DND-41 (cell line): Measurements from ENCODE around the gene FAM180A.

Source experiments
- ATAC-seq: fragments of 200-7000 bp; cut with Tn5 transposase; 3 replicates; pipeline ENCODE4 v1.9.1; 2021; ENCODE audit warnings: low read depth; ENCODE audit not compliant: insufficient read depth
- DNase-seq: peaks from one replicate; pipeline ENCODE4 v3.0.0-alpha.2; 2020
- H2AFZ ChIP-seq: 2 replicates; pipeline ENCODE4 v1.6.0; 2012; ENCODE audit warnings: low read depth, low read length
- H3K27ac ChIP-seq: 2 replicates; pipeline ENCODE4 v1.5.1; 2012; ENCODE audit warnings: low read length, inconsistent platforms
- H3K27me3 ChIP-seq: fragments of 200-600 bp; sonication (generic); 2 replicates; pipeline ENCODE4 v1.6.0; 2012; ENCODE audit warnings: low read length, mild to moderate bottlenecking, inconsistent platforms; ENCODE audit not compliant: insufficient read depth, poor library complexity
- H3K36me3 ChIP-seq: 2 replicates; pipeline ENCODE4 v1.5.1; 2012; ENCODE audit warnings: low read length, inconsistent platforms; ENCODE audit not compliant: insufficient read depth
- H3K4me1 ChIP-seq: 2 replicates; pipeline ENCODE4 v1.5.1; 2012; ENCODE audit warnings: mild to moderate bottlenecking, low read length; ENCODE audit not compliant: insufficient read depth
- H3K4me2 ChIP-seq: 2 replicates; pipeline ENCODE4 v1.6.0; 2012; ENCODE audit warnings: mild to moderate bottlenecking, moderate library complexity, low read length, inconsistent platforms; ENCODE audit not compliant: insufficient read depth
- H3K4me3 ChIP-seq, 2 experiments: fragments of 200-600 bp in 1 of 2; shearing (Covaris generic) in 1 of 2; 2 replicates each; pipeline ENCODE4 v1.5.1; 2012 to 2016; ENCODE audit warnings: inconsistent platforms in 2 of 2, low read length in 2 of 2, mild to moderate bottlenecking in 2 of 2, low read depth in 1 of 2, moderate library complexity in 1 of 2
- H3K79me2 ChIP-seq: 2 replicates; pipeline ENCODE4 v1.6.0; 2012; ENCODE audit warnings: low read length, inconsistent platforms; ENCODE audit not compliant: insufficient read depth
- H3K9ac ChIP-seq: 2 replicates; pipeline ENCODE4 v1.6.0; 2012; ENCODE audit warnings: low read depth, mild to moderate bottlenecking, inconsistent platforms, low read length, moderate library complexity
- H3K9me3 ChIP-seq: 2 replicates; pipeline ENCODE4 v1.5.1; 2012; ENCODE audit warnings: low read length, moderate library complexity, mild to moderate bottlenecking, inconsistent platforms; ENCODE audit not compliant: insufficient read depth, severe bottlenecking
- H4K20me1 ChIP-seq: 2 replicates; pipeline ENCODE4 v1.6.0; 2012; ENCODE audit warnings: low read length; ENCODE audit not compliant: insufficient read depth
- CTCF ChIP-seq: IDR thresholded peaks from 2 replicates; pipeline ENCODE4 v1.5.1; 2012; ENCODE audit warnings: borderline replicate concordance, low read length, moderate library complexity, mild to moderate bottlenecking; ENCODE audit not compliant: poor library complexity, severe bottlenecking; ENCODE audit errors: extremely low read depth
- EZH2 ChIP-seq: IDR thresholded peaks from 3 replicates; pipeline ENCODE4 v1.6.1; 2012; ENCODE audit warnings: borderline replicate concordance, low read depth, mild to moderate bottlenecking, moderate library complexity, low read length, inconsistent platforms; ENCODE audit not compliant: severe bottlenecking

The FAM180A gene

GRCh38 chr7:135793841-135794240, 45.2 kb upstream of the FAM180A start:
- no peak for TF ChIP-seq CTCF
- TF ChIP-seq EZH2, result no peak
- H3K4me3 ChIP-seq, result no peak overlapping the region
- H3K79me2 ChIP-seq, result no peaks in the 10 kb centered on the region
- H3K4me2 ChIP-seq, result no peak overlapping the region
- no peak overlapping the region for H2AFZ ChIP-seq
- no peak overlapping the region for H3K27ac ChIP-seq
- DNase-seq, result no peak
- ATAC-seq, result no peak
- H3K9ac ChIP-seq, result no peak overlapping the region
- no peaks in the 10 kb centered on the region for H3K36me3 ChIP-seq
- H3K27me3 ChIP-seq, result no peaks in the 10 kb centered on the region
- H3K4me1 ChIP-seq, result no peaks in the 10 kb centered on the region
- no peaks in the 10 kb centered on the region for H3K9me3 ChIP-seq
- no peaks in the 10 kb centered on the region for H4K20me1 ChIP-seq

- Histone ChIP-seq H2AFZ (no peak overlapping the region), H4K20me1 (no peaks in the 10 kb centered on the region), H3K27ac (no peak overlapping the region), H3K4me1 (no peaks in the 10 kb centered on the region), H3K36me3 (no peaks in the 10 kb centered on the region), H3K4me2 (no peak overlapping the region), H3K27me3 (no peaks in the 10 kb centered on the region), H3K79me2 (no peaks in the 10 kb centered on the region), H3K4me3 (no peak overlapping the region), H3K9ac (no peak overlapping the region), H3K9me3 (no peaks in the 10 kb centered on the region)
- TF ChIP-seq CTCF (no peak), EZH2 (no peak)
- DNase-seq (no peak), ATAC-seq (no peak)
Observed at GRCh38 chr7:135792866-135793265, 44.3 kb upstream of the FAM180A start.

- no peaks in the 10 kb centered on the region for H3K4me1 ChIP-seq
- no peak overlapping the region for H2AFZ ChIP-seq
- no peak for TF ChIP-seq EZH2
- TF ChIP-seq CTCF, result no peak
- no peak overlapping the region for H3K9ac ChIP-seq
- no peak overlapping the region for H3K27ac ChIP-seq
- DNase-seq (no peak), ATAC-seq (no peak)
- H3K4me2 ChIP-seq, result no peak overlapping the region
- H3K9me3 ChIP-seq, result no peaks in the 10 kb centered on the region
- no peaks in the 10 kb centered on the region for H3K79me2 ChIP-seq
- no peaks in the 10 kb centered on the region for H4K20me1 ChIP-seq
- no peak overlapping the region for H3K4me3 ChIP-seq
- H3K27me3 ChIP-seq, result no peaks in the 10 kb centered on the region
- no peaks in the 10 kb centered on the region for H3K36me3 ChIP-seq
Observed at GRCh38 chr7:135792363-135792668, 43.7 kb upstream of the FAM180A start.

GRCh38 chr7:135791543-135792362, 43.1 kb upstream of the FAM180A start:
- no peak for ATAC-seq
- Histone ChIP-seq H3K4me1 (no peaks in the 10 kb centered on the region), H3K4me3 (no peak overlapping the region), H2AFZ (no peak overlapping the region), H3K79me2 (no peaks in the 10 kb centered on the region), H3K9me3 (no peaks in the 10 kb centered on the region), H4K20me1 (no peaks in the 10 kb centered on the region), H3K4me2 (no peak overlapping the region), H3K27ac (no peak overlapping the region), H3K36me3 (no peaks in the 10 kb centered on the region), H3K9ac (no peak overlapping the region), H3K27me3 (no peaks in the 10 kb centered on the region)
- TF ChIP-seq EZH2 (no peak), CTCF (no peak)
- DNase-seq, result no peak
